OCI-LY1 (cell line): ENCODE data around the gene OLFM3.

Experiments used
- H2AFZ ChIP-seq: fragments of 200-600 bp; sonication (generic), shearing (Covaris generic); 2 replicates; pipeline ENCODE4 v1.6.0; 2014; ENCODE audit warnings: antibody characterized with exemption, mild to moderate bottlenecking, low read length
- H3F3A ChIP-seq: fragments of 200-600 bp; sonication (generic), shearing (Covaris generic); 2 replicates; pipeline ENCODE4 v1.6.0; 2014; ENCODE audit warnings: mild to moderate bottlenecking, antibody characterized with exemption, low read length, moderate library complexity; ENCODE audit not compliant: insufficient read depth
- H3K27ac ChIP-seq: fragments of 200-600 bp; sonication (generic); 2 replicates; pipeline ENCODE4 v1.5.1; 2014; ENCODE audit warnings: low read length, mixed run types, mild to moderate bottlenecking, low read depth; ENCODE audit not compliant: poor library complexity, severe bottlenecking
- H3K27me3 ChIP-seq: fragments of 200-600 bp; sonication (generic); 2 replicates; pipeline ENCODE4 v1.6.0; 2014; ENCODE audit warnings: antibody characterized with exemption, mild to moderate bottlenecking, low read length, moderate library complexity; ENCODE audit not compliant: insufficient read depth
- H3K36me3 ChIP-seq: fragments of 200-600 bp; sonication (generic); 2 replicates; pipeline ENCODE4 v1.6.1; 2014; ENCODE audit warnings: mild to moderate bottlenecking, antibody characterized with exemption, low read length, moderate library complexity, mixed read lengths; ENCODE audit not compliant: insufficient read depth
- H3K4me1 ChIP-seq: fragments of 200-600 bp; sonication (generic); 2 replicates; pipeline ENCODE4 v1.5.1; 2014; ENCODE audit warnings: mild to moderate bottlenecking, low read length, moderate library complexity; ENCODE audit not compliant: insufficient read depth, severe bottlenecking
- H3K4me2 ChIP-seq: fragments of 200-600 bp; sonication (generic), shearing (Covaris generic); 2 replicates; pipeline ENCODE4 v1.6.1; 2014; ENCODE audit warnings: low read length
- H3K4me3 ChIP-seq: fragments of 200-600 bp; sonication (generic); 2 replicates; pipeline ENCODE4 v1.5.1; 2014; ENCODE audit warnings: low read length, low read depth, mild to moderate bottlenecking, mixed read lengths; ENCODE audit not compliant: poor library complexity, severe bottlenecking
- H3K79me2 ChIP-seq: fragments of 200-600 bp; shearing (Covaris generic); 2 replicates; pipeline ENCODE4 v1.6.1; 2016; ENCODE audit warnings: mixed run types, low read length, mixed read lengths; ENCODE audit not compliant: insufficient read depth
- H3K9ac ChIP-seq: fragments of 200-600 bp; sonication (generic), shearing (Covaris generic); 2 replicates; pipeline ENCODE4 v1.6.1; 2014; ENCODE audit warnings: mild to moderate bottlenecking, low read length, mixed read lengths
- H3K9me2 ChIP-seq: fragments of 200-600 bp; sonication (generic), shearing (Covaris generic); 2 replicates; pipeline ENCODE4 v1.6.1; 2014; ENCODE audit warnings: low read depth, mild to moderate bottlenecking, low read length, mixed read lengths
- H3K9me3 ChIP-seq: fragments of 200-600 bp; shearing (Covaris generic); 2 replicates; pipeline ENCODE4 v1.6.1; 2014; ENCODE audit warnings: low read length, mixed read lengths
- H4K20me1 ChIP-seq: fragments of 200-600 bp; sonication (generic), shearing (Covaris generic); 2 replicates; pipeline ENCODE4 v1.6.0; 2016; ENCODE audit warnings: mild to moderate bottlenecking, low read length; ENCODE audit not compliant: insufficient read depth
- CTCF ChIP-seq: fragments of 200-600 bp; sonication (generic), shearing (Covaris generic); IDR thresholded peaks from 2 replicates; pipeline ENCODE4 v1.5.1; 2017; ENCODE audit warnings: mild to moderate bottlenecking, antibody characterized with exemption, low read length, moderate library complexity, mixed read lengths
- EZH2 ChIP-seq: fragments of 200-600 bp; sonication (generic), shearing (Covaris generic); IDR thresholded peaks from 2 replicates; pipeline ENCODE4 v1.8.0; 2017; ENCODE audit warnings: borderline replicate concordance, mixed run types, mild to moderate bottlenecking, antibody characterized with exemption, low read length, moderate library complexity, mixed read lengths

Gene OLFM3

GRCh38 chr1:101920577-101920976, 76.1 kb downstream of the OLFM3 start:
- no peak overlapping the region for H3K4me3 ChIP-seq
- TF ChIP-seq CTCF (no peak), EZH2 (no peak)
- no peaks in the 10 kb centered on the region for H3K27me3 ChIP-seq
- H2AFZ ChIP-seq, result no peak overlapping the region
- no peaks in the 10 kb centered on the region for H3K36me3 ChIP-seq
- no peaks in the 10 kb centered on the region for H4K20me1 ChIP-seq
- H3K9ac ChIP-seq, result no peak overlapping the region
- no peak overlapping the region for H3K27ac ChIP-seq
- H3K9me3 ChIP-seq, result no peaks in the 10 kb centered on the region
- no peaks in the 10 kb centered on the region for H3F3A ChIP-seq
- H3K4me2 ChIP-seq, result no peak overlapping the region
- no peaks in the 10 kb centered on the region for H3K4me1 ChIP-seq
- H3K9me2 ChIP-seq, result no peaks in the 10 kb centered on the region
- no peaks in the 10 kb centered on the region for H3K79me2 ChIP-seq

GRCh38 chr1:101918277-101918676, 78.4 kb downstream of the OLFM3 start:
- no peak for TF ChIP-seq CTCF
- TF ChIP-seq EZH2, result no peak

GRCh38 chr1:101915597-101915996, 81.1 kb downstream of the OLFM3 start:
- TF ChIP-seq CTCF (no peak), EZH2 (no peak)
- Histone ChIP-seq H3K79me2 (no peaks in the 10 kb centered on the region), H3K9ac (no peak overlapping the region), H3K27me3 (no peaks in the 10 kb centered on the region), H4K20me1 (no peaks in the 10 kb centered on the region), H3K4me3 (no peak overlapping the region), H2AFZ (no peak overlapping the region), H3K36me3 (no peaks in the 10 kb centered on the region), H3K9me2 (no peaks in the 10 kb centered on the region), H3F3A (no peaks in the 10 kb centered on the region; the same call in 1 of the 2 replicates), H3K9me3 (no peaks in the 10 kb centered on the region), H3K27ac (no peak overlapping the region), H3K4me1 (no peaks in the 10 kb centered on the region), H3K4me2 (no peak overlapping the region)

More at GRCh38 chr1:101918277-101918676, 78.4 kb downstream of the OLFM3 start:
- Histone ChIP-seq H3K9me3 (no peaks in the 10 kb centered on the region), H3K27me3 (no peaks in the 10 kb centered on the region), H2AFZ (no peak overlapping the region), H3K9me2 (no peaks in the 10 kb centered on the region), H4K20me1 (no peaks in the 10 kb centered on the region), H3K36me3 (no peaks in the 10 kb centered on the region), H3K9ac (no peak overlapping the region), H3K4me3 (no peak overlapping the region), H3K4me1 (no peaks in the 10 kb centered on the region), H3K79me2 (no peaks in the 10 kb centered on the region), H3K4me2 (no peak overlapping the region), H3K27ac (no peak overlapping the region), H3F3A (no peaks in the 10 kb centered on the region)
